SK-MEL-5 (cell line): ENCODE measurements around the gene MYO10. TPM values are rescaled to one million over a fixed set of nuclear protein-coding genes. Genes with fewer than 3 reads are reported as not detected.
"Not testable (repeated sequence)": the region's sequence is repeated elsewhere in the genome, so short reads cannot be mapped to it uniquely, and the experiment has no call there.

ENCODE experiments used
- DNase-seq: peaks from one replicate; pipeline ENCODE4 v3.0.0-alpha.2; 2016; ENCODE audit warnings: low read depth, low spot score
- in situ Hi-C: cut with HindIII; loops from 2 replicates; pipeline ENCODE4 v1.10.0; 2016; ENCODE audit warnings: low sequenced_read_pairs, high pct_unique_total_duplicates, low pct_unique_long_range_greater_than_20kb
- total RNA-seq: library from RNA; depleted of rRNA; stranded (reverse); fragments of >200 nt; shearing (Covaris generic); gene quantifications from 2 replicates; pipeline ENCODE4 v1.2.3, GENCODE V29; 2014

The MYO10 gene
- total RNA-seq, 1 experiment from 2014 or later = 161 TPM

GRCh38 chr5:16881251-16881650 is 54.8 kb downstream of the MYO10 start:
- DNase-seq = no peak
- in situ Hi-C loops = no loop called here

DNA sequence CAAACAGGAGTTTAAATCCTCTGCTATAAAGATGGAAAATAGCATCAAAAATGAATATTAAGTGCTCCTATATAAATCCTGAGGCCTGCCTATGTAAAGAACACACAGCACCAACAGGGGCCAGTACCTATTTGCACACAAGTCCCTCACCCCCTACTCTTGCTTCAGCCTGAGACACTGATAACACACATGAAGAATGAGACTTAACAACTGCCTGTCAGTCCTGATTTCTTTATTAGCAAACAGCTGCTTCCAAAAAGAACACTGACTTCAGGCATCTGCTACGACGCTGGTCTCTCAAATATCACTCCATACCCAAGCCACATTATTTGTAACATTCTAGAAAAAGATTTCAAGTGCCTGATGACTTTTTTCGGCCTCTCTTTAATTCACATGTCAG is 55.5 kb downstream of the MYO10 start:
- in situ Hi-C loops = no loop called here

GRCh38 chr5:16879650-16880049 is 56.4 kb downstream of the MYO10 start:
- no peak for DNase-seq
- in situ Hi-C loops = no loop called here

More for the DNA sequence above, 55.5 kb downstream of the MYO10 start:
- DNase-seq = no peak

DNA sequence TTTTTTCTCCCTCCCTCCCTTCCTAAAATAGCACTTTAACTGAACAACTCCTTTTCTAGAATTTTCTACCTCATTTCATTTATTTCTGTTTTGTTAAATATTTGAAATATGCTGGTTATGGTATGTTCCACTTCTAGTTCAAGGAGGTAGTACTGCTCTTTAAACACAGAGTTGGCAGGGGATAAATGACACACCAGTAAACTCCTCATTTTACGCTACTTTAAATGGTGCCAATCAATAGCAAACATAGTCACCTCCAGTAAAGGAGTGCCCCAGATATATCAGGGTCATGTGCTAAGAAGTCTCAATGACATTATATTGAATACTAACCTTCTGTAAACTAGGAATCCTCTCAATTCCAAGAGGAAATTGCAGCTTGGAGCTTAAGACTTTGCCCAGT is 56.9 kb downstream of the MYO10 start:
- in situ Hi-C loops = no loop called here

DNA sequence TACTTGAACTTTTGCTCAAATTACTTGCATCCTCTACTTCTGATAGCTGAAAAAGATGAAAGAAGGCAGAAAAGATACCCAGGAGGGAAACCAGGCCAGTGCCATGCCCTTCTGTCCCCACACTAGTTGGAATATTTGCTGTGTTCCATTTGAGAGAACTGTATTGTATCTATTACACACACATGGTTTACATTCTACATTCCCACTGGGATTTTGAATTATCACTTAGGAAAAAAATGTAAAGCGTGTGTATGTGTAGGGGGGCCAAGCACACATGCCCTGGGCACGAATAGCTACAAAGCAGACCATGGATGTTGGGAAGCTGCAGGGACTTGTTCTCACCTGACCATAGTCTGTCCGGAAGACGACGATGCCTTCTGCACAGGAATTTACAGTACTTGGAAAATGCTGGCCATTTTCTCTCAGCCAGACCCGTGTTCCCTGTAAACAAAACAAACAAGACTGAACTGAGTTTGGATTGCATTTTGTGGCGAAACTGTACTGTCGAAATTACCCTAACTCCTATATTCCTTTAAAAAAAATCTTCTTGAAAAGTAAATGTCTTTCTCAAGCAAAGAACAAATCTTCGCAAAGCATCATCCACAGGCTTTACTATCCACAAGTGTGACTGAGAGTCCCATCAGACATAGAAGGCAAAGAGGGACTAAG is 58.7 kb downstream of the MYO10 start:
- in situ Hi-C loops = no loop called here
- DNase-seq = no peak

More for the DNA sequence above, 56.9 kb downstream of the MYO10 start:
- DNase-seq = no peak

DNA sequence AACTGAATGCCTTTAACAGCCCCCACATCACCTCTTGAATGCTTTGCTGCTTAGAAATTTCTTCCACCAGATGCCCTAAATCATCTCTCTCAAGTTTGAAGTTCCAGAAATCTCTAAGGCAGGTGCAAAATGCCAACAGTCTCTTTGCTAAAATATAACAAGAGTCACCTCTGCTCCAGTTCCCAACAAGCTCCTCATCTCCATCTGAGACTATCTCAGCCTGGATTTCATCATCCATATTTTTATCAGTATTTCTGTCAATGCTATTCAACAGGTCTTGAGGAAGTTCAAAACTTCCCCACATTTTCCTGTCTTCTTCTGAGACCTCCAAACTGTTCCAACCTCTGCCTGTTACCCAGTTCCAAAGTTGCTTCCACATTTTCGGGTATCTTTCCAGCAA is 61.7 kb downstream of the MYO10 start:
- in situ Hi-C loops, DNase-seq: not testable (repeated sequence)

DNA sequence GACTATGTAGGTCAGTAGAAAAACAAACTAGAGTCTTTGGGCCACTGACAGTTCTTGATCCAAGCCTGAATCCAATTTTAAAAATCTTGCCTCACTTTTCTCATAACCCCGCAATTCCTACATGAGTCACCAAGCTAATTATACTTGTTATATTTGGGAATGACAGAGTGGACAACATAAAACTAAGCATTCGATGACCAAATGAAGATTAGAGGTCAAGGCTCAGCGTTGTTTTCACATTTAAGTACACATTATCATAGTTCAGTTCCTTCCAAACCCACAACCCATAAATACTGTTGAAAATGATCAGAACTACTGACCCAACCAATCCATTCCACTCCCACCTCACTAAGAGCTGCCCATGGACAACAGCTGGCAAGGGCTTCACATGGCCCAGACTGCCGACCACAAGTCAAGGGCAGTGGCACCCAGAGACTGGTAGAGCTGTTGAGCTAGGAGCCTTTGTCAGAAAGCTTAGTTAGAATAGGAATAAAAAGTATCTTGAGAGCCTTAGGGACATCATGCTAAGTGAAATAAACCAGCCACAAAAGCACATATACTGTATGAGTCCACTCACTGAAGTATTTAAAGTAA is 64.2 kb downstream of the MYO10 start:
- in situ Hi-C loops = no loop called here
- no peak for DNase-seq

DNA sequence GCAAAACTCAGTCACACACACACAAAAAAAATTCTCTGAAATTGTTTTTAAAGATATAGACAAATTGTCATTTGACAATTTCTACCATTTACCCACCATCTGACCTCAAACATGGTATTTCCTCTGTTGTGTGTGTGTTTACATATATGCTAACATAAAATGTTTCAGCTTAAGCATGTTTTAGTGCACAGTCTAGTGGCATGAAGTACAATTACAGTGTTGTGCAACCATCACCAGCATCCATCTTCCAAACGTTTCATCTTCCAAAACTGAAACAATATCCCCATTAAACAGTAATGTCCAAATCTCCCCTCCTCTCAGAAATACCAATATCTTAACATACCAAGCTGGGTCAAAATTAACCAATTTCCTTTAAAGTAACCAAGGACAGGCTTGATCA is 65.2 kb downstream of the MYO10 start:
- in situ Hi-C loops = no loop called here
- DNase-seq = no peak

- no peak for DNase-seq
- in situ Hi-C loops = no loop called here
Observed at GRCh38 chr5:16869821-16870796, 66.0 kb downstream of the MYO10 start.

DNA sequence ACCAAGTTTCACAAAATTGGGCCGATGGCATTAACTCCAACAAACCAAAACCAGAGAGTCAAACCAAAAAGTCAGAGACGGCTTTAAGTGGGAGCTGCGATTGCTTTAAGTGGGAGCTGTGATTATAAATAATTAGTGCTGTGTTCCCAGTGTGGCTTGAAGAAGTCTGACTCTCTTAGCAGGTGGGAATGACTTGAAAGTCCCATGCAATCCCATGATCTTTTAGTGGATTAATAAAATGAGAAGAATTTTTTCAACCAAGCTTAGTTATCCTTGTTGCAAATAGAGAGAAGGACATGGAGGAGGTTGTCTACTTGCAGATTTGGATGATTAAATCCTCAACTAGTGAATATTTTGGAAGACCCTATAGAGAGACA is 68.5 kb downstream of the MYO10 start:
- DNase-seq = no peak
- in situ Hi-C loops = no loop called here

- DNase-seq = no peak
- in situ Hi-C loops = no loop called here
Observed at GRCh38 chr5:16866795-16867576, 69.1 kb downstream of the MYO10 start.

GRCh38 chr5:16866273-16866672 is 69.8 kb downstream of the MYO10 start:
- in situ Hi-C loops = no loop called here
- DNase-seq = no peak

DNA sequence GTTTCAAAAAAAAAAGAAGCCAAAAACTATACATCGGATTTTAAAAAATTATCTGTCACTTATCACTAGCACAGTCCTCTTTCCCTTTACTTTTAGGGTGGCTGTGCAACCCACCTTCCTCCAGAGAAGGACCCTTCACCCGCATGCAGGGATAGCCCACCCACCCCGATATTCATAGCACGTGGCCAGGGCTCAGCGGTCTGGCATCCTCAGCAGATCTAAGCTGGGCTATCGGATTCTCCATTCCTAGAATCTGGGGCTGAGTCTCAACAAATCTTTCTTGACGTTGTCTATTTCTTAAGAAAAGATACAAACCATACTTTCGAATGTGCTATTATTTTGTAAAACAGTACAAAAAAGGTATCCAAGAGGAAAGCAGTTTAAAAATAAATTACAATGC is 70.9 kb downstream of the MYO10 start:
- in situ Hi-C loops = no loop called here
- no peak for DNase-seq

- DNase-seq = peak; percentile 70
Observed at GRCh38 chr5:16864631-16865131, 71.4 kb downstream of the MYO10 start.

GRCh38 chr5:16863469-16863946 is 72.6 kb downstream of the MYO10 start:
- no peak for DNase-seq
- in situ Hi-C loops = no loop called here

More at GRCh38 chr5:16864631-16865131, 71.4 kb downstream of the MYO10 start:
- in situ Hi-C loops = no loop called here

DNA sequence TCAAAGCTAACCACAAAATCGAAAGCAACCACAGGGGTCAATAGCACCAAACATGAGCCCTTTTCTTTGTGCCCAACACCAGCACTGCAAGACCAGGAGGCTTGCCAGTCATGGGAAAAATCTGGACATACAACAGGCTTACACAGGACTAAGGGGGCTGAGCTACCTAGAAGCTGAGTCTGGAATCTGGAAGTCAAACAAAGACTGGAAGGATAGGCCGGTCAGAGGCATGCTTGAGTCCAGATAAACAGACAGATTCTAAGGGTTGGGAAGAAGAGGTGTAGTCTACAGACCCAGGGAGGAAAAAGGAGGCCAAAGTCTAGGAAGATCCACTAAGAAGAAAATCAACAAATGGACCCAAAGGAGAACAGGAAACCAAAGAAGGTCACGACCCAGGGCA is 73.3 kb downstream of the MYO10 start:
- DNase-seq = peak; percentile 34
- in situ Hi-C loops = no loop called here

DNA sequence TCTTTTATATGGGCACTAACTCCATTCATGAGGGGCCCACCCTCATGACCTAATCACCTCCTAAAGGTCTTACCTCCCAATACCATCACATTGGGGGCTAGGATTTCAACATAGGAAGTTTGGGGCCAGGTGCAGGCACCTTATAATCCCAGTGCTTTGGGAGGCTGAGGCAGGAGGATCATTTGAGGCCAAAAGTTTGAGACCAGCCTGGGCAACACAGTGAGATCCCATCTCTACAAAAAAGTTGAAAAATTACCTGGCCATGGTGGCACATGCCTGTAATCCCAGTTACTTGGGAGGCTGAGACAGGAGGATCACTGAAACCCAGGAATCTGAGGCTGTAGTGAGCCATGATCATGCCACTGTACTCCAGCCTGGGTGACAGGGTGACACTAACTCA is 76.7 kb downstream of the MYO10 start:
- in situ Hi-C loops = no loop called here
- no peak for DNase-seq
